HepG2 (cell line): ENCODE results near the gene SNX9. TPM values are rescaled to one million over a fixed set of nuclear protein-coding genes. Genes with fewer than 3 reads are reported as not detected.
A peak's percentile ranks its signal among the peaks of the same experiment; 100 is the strongest.

Experiments
- EED ChIP-seq: sonication (generic); formaldehyde crosslinking; IDR thresholded peaks from 2 replicates; pipeline ENCODE4 v1.5.0; 2020; ENCODE audit warnings: mild to moderate bottlenecking, missing genetic modification reagents
- SPEN ChIP-seq: sonication (generic); formaldehyde crosslinking; IDR thresholded peaks from 2 replicates; pipeline ENCODE4 v1.5.1; 2020; ENCODE audit warnings: low read depth, mild to moderate bottlenecking, missing genetic modification reagents
- ZBTB46 ChIP-seq: sonication (generic); formaldehyde crosslinking; IDR thresholded peaks from 2 replicates; pipeline ENCODE4 v1.4.0; 2020; ENCODE audit warnings: mild to moderate bottlenecking, missing genetic modification reagents, borderline replicate concordance
- ZNF230 ChIP-seq: sonication (generic); formaldehyde crosslinking; IDR thresholded peaks from 2 replicates; pipeline ENCODE4 v1.4.0; 2020; ENCODE audit warnings: mild to moderate bottlenecking, missing genetic modification reagents
- ZNF609 ChIP-seq: sonication (generic); formaldehyde crosslinking; IDR thresholded peaks from 2 replicates; pipeline ENCODE4 v1.4.0; 2020; ENCODE audit warnings: mild to moderate bottlenecking, missing genetic modification reagents, borderline replicate concordance
- ZSCAN5A ChIP-seq: sonication (generic); formaldehyde crosslinking; IDR thresholded peaks from 2 replicates; pipeline ENCODE4 v1.8.0; 2022; ENCODE audit warnings: mild to moderate bottlenecking, missing genetic modification reagents, borderline replicate concordance
- polyA plus RNA-seq, 8 experiments: library from polyadenylated mRNA; depleted of rRNA in 3 of 8; stranded (reverse) in 7 of 8; unstranded in 1 of 8; fragments of >200 nt; fragmentation: Illumina TruSeq in 4 of 8; extraction: Trizol in 4 of 8; gene quantifications; 2 replicates each; pipeline versions ENCODE4 v1.2.1 to v1.2.3, GENCODE V29; 2011 to 2016; ENCODE audit warnings: low read depth in 4 of 8, missing spikeins in 1 of 8, mixed read lengths in 1 of 8; ENCODE audit not compliant: insufficient read depth in 1 of 8
- total RNA-seq, 5 experiments: library from RNA; depleted of rRNA; stranded (reverse); fragments of >200 nt; fragmentation: Illumina TruSeq; extraction: Trizol; gene quantifications; 2 replicates each; pipeline ENCODE4 v1.2.3, GENCODE V29; 2016; ENCODE audit warnings: low read depth in 1 of 5
- TF ChIP-seq, protein P1 (sequence below): sonication (generic); formaldehyde crosslinking; IDR thresholded peaks from 2 replicates; pipeline ENCODE4 v1.5.0; 2020; ENCODE audit warnings: mild to moderate bottlenecking, missing genetic modification reagents
- TF ChIP-seq, protein P2 (sequence below): sonication (generic); formaldehyde crosslinking; IDR thresholded peaks from 2 replicates; pipeline ENCODE4 v1.5.0; 2020; ENCODE audit warnings: missing genetic modification reagents
- TF ChIP-seq, protein P3 (sequence below): sonication (generic); formaldehyde crosslinking; IDR thresholded peaks from 2 replicates; pipeline ENCODE4 v1.5.1; 2020; ENCODE audit warnings: mild to moderate bottlenecking, moderate library complexity, missing genetic modification reagents
- TF ChIP-seq, protein P4 (sequence below): sonication (generic); formaldehyde crosslinking; IDR thresholded peaks from 2 replicates; pipeline ENCODE4; 2020; ENCODE audit warnings: missing genetic modification reagents, mild to moderate bottlenecking, borderline replicate concordance
- TF ChIP-seq, protein P5 (sequence below): sonication (generic); IDR thresholded peaks from 2 replicates; pipeline ENCODE4 v1.6.1; 2016; ENCODE audit warnings: low read depth, borderline replicate concordance

SNX9 gene
- total and polyA plus RNA-seq, 2 of the 13 experiments (the other 11 are each of a cell fraction or from before 2014, with no cell fraction given): 21.9 to 36.0 TPM

DNA sequence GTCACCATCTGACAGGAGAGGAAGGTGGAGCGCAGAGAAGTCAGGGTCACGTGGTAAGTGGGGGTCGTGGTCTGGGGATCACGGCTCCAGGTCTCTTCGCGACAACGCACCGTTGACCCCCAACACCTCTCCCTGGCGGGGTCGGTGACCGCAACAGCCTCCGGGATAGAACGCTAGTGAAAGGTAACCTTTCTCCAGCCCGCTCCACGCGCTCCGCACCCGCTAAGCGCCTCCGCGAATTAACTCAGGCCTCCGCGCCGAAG is 158.0 kb downstream of the SNX9 start (continued):
- TF ChIP-seq, protein P1, sequence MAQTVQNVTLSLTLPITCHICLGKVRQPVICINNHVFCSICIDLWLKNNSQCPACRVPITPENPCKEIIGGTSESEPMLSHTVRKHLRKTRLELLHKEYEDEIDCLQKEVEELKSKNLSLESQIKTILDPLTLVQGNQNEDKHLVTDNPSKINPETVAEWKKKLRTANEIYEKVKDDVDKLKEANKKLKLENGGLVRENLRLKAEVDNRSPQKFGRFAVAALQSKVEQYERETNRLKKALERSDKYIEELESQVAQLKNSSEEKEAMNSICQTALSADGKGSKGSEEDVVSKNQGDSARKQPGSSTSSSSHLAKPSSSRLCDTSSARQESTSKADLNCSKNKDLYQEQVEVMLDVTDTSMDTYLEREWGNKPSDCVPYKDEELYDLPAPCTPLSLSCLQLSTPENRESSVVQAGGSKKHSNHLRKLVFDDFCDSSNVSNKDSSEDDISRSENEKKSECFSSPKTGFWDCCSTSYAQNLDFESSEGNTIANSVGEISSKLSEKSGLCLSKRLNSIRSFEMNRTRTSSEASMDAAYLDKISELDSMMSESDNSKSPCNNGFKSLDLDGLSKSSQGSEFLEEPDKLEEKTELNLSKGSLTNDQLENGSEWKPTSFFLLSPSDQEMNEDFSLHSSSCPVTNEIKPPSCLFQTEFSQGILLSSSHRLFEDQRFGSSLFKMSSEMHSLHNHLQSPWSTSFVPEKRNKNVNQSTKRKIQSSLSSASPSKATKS (CRISPR knock-in tag): 0 out of 2 replicates have a peak, but pooled peaks have one; percentile 20
- peak; percentile 80; the same call in 1 of the 2 replicates for TF ChIP-seq ZNF230 (CRISPR knock-in tag)
- peak; percentile 6; the same call in 1 of the 2 replicates for TF ChIP-seq ZNF609 (CRISPR knock-in tag)
- TF ChIP-seq, protein P2, sequence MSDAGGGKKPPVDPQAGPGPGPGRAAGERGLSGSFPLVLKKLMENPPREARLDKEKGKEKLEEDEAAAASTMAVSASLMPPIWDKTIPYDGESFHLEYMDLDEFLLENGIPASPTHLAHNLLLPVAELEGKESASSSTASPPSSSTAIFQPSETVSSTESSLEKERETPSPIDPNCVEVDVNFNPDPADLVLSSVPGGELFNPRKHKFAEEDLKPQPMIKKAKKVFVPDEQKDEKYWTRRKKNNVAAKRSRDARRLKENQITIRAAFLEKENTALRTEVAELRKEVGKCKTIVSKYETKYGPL (CRISPR knock-in tag): no peak
- TF ChIP-seq ZSCAN5A (CRISPR knock-in tag): 0 out of 2 replicates have a peak, but pooled peaks have one; percentile 66
- TF ChIP-seq, protein P3, sequence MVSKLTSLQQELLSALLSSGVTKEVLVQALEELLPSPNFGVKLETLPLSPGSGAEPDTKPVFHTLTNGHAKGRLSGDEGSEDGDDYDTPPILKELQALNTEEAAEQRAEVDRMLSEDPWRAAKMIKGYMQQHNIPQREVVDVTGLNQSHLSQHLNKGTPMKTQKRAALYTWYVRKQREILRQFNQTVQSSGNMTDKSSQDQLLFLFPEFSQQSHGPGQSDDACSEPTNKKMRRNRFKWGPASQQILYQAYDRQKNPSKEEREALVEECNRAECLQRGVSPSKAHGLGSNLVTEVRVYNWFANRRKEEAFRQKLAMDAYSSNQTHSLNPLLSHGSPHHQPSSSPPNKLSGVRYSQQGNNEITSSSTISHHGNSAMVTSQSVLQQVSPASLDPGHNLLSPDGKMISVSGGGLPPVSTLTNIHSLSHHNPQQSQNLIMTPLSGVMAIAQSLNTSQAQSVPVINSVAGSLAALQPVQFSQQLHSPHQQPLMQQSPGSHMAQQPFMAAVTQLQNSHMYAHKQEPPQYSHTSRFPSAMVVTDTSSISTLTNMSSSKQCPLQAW (CRISPR knock-in tag): 0 out of 2 replicates have a peak, but pooled peaks have one; percentile 80
- TF ChIP-seq EED: no peak
- peak; percentile 18; the same call in 1 of the 2 replicates for TF ChIP-seq SPEN (CRISPR knock-in tag)
- 0 out of 2 replicates have a peak, but pooled peaks have one; percentile 44 for TF ChIP-seq ZBTB46
- TF ChIP-seq, protein P4, sequence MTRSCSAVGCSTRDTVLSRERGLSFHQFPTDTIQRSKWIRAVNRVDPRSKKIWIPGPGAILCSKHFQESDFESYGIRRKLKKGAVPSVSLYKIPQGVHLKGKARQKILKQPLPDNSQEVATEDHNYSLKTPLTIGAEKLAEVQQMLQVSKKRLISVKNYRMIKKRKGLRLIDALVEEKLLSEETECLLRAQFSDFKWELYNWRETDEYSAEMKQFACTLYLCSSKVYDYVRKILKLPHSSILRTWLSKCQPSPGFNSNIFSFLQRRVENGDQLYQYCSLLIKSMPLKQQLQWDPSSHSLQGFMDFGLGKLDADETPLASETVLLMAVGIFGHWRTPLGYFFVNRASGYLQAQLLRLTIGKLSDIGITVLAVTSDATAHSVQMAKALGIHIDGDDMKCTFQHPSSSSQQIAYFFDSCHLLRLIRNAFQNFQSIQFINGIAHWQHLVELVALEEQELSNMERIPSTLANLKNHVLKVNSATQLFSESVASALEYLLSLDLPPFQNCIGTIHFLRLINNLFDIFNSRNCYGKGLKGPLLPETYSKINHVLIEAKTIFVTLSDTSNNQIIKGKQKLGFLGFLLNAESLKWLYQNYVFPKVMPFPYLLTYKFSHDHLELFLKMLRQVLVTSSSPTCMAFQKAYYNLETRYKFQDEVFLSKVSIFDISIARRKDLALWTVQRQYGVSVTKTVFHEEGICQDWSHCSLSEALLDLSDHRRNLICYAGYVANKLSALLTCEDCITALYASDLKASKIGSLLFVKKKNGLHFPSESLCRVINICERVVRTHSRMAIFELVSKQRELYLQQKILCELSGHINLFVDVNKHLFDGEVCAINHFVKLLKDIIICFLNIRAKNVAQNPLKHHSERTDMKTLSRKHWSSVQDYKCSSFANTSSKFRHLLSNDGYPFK (CRISPR knock-in tag): peak; percentile 65
- TF ChIP-seq, protein P5, sequence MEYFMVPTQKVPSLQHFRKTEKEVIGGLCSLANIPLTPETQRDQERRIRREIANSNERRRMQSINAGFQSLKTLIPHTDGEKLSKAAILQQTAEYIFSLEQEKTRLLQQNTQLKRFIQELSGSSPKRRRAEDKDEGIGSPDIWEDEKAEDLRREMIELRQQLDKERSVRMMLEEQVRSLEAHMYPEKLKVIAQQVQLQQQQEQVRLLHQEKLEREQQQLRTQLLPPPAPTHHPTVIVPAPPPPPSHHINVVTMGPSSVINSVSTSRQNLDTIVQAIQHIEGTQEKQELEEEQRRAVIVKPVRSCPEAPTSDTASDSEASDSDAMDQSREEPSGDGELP: no peak
